Measurements from ENCODE around the gene SLC22A15. TPM values are rescaled to one million over a fixed set of nuclear protein-coding genes. Genes with fewer than 3 reads are reported as not detected.
"Not testable (repeated sequence)": the region's sequence is repeated elsewhere in the genome, so short reads cannot be mapped to it uniquely, and the experiment has no call there.

SLC22A15 gene
- total RNA-seq, 1 donor from 2014 or later, result 4.6 TPM

- Mint-ChIP-seq H3K9me3 (no peaks in the 10 kb centered on the region), H3K27me3 (no peaks in the 10 kb centered on the region), H3K36me3 (ENCODE audit: low read depth) (peaks cover 5% of the 10 kb centered on the region), H3K4me3 (no peak overlapping the region), H3K4me1 (no peaks in the 10 kb centered on the region), H3K27ac (no peak overlapping the region)
- no peak for TF ChIP-seq CTCF (IDR thresholded peaks at IDR 0.05)
- CTCF ChIA-PET, result no interaction called here
- intact Hi-C loops (cut with micrococcal nuclease), result loop anchor here (10.0 kb wide), 1 partner anchor 1014 kb away; no protein-coding TSS in a partner anchor
- ATAC-seq (ENCODE audit: low read depth) (no peak), DNase-seq (no peak)
- POLR2A ChIA-PET, result interaction anchor here (0.7 kb wide), 1 partner anchor 160 kb away, joined by 4 read pairs; no protein-coding TSS in a partner anchor
Observed at GRCh38 chr1:115988953-115989352, 12.6 kb downstream of the SLC22A15 start.

DNA sequence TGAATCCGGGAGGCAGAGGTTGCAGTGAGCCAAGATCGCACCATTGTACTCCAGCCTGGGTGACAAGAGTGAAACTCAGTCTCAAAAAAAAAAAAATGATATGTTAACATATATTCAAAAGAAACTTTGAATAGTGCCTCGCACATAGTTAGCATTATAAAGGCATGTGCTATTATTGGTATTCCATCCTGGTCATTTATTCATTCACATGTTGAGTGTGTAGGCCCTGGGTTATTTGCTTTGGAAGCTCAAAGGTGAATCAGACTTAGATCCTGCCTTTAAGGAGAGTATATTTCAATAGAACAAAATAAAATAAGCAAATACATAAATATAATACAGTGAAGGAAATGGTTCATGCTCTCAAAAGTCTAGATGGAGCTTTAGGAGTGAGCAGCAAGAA, 13.4 kb downstream of the SLC22A15 start:
- intact Hi-C loops (cut with micrococcal nuclease), result loop anchor here (10.0 kb wide), 1 partner anchor 1015 kb away; no protein-coding TSS in a partner anchor
- Mint-ChIP-seq H3K4me1 (no peaks in the 10 kb centered on the region), H3K4me3 (no peak overlapping the region), H3K27me3 (no peaks in the 10 kb centered on the region), H3K36me3 (ENCODE audit: low read depth) (peaks cover 8% of the 10 kb centered on the region), H3K9me3 (no peaks in the 10 kb centered on the region), H3K27ac (no peak overlapping the region)
- CTCF ChIA-PET, result no interaction called here
- POLR2A ChIA-PET, result interaction anchor here (0.7 kb wide), 1 partner anchor 161 kb away, joined by 4 read pairs; no protein-coding TSS in a partner anchor
- DNase-seq (no peak), ATAC-seq (ENCODE audit: low read depth) (no peak)
- TF ChIP-seq CTCF (IDR thresholded peaks at IDR 0.05), result no peak

- Mint-ChIP-seq H3K4me1 (no peaks in the 10 kb centered on the region), H3K36me3 (ENCODE audit: low read depth) (peaks cover 14% of the 10 kb centered on the region), H3K9me3 (peaks cover 3% of the 10 kb centered on the region), H3K4me3 (no peak overlapping the region), H3K27ac (no peak overlapping the region), H3K27me3 (no peaks in the 10 kb centered on the region)
- no peak for TF ChIP-seq CTCF (IDR thresholded peaks at IDR 0.05)
- intact Hi-C loops (cut with micrococcal nuclease), result no loop called here
- ATAC-seq (ENCODE audit: low read depth) (no peak), DNase-seq (no peak)
- ChIA-PET POLR2A (no interaction called here), CTCF (no interaction called here)
Observed at GRCh38 chr1:115991909-115992308, 15.6 kb downstream of the SLC22A15 start.

DNA sequence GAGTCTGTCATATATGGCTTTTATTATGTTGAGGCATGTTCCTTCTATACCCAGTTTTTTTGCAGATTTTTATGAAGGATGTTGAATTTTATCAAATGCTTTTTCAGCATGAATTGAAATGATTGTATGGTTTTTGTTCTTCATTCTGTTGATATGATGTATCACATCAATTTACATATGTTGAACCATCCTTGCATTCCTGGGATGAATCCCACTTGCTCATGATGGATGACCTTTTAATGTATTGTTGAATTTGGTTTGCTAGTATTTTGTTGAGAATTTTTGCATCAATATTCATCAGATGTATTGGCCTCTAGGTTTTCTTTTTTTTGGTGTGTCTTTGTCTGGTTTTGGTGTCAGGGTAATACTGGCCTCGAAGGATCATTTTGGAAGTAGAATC, 21.6 kb downstream of the SLC22A15 start:
- Mint-ChIP-seq H3K9me3 (peaks cover 23% of the 10 kb centered on the region), H3K36me3 (ENCODE audit: low read depth) (peaks cover 49% of the 10 kb centered on the region)
- intact Hi-C loops (cut with micrococcal nuclease); ATAC-seq (ENCODE audit: low read depth); H3K4me1 Mint-ChIP-seq; H3K4me3 Mint-ChIP-seq; DNase-seq; POLR2A ChIA-PET; H3K27me3 Mint-ChIP-seq; CTCF ChIA-PET; H3K27ac Mint-ChIP-seq: not testable (repeated sequence)

- CTCF ChIA-PET, result interaction anchor here (0.7 kb wide), 1 partner anchor 19 kb away, joined by 3 read pairs; no protein-coding TSS in a partner anchor
- peaks cover 35% of the 10 kb centered on the region for H3K36me3 Mint-ChIP-seq (ENCODE audit: low read depth)
- H3K27ac Mint-ChIP-seq, result no peak overlapping the region
- peaks cover 21% of the 10 kb centered on the region for H3K4me1 Mint-ChIP-seq
- H3K27me3 Mint-ChIP-seq, result no peaks in the 10 kb centered on the region
- intact Hi-C loops (cut with micrococcal nuclease), result no loop called here
- ATAC-seq (ENCODE audit: low read depth) (no peak), DNase-seq (no peak)
- no peak for TF ChIP-seq CTCF (IDR thresholded peaks at IDR 0.05)
- H3K9me3 Mint-ChIP-seq, result peaks cover 20% of the 10 kb centered on the region
- POLR2A ChIA-PET, result no interaction called here
- H3K4me3 Mint-ChIP-seq, result no peak overlapping the region
Observed at GRCh38 chr1:116001739-116002487, 25.6 kb downstream of the SLC22A15 start.

All from activated B cell treated with CpG ODN at 0.5 μM for 24 hours (primary cell).